DOHH2 (cell line): ENCODE measurements around the gene BCL3.
"Not testable (repeated sequence)": the region's sequence is repeated elsewhere in the genome, so short reads cannot be mapped to it uniquely, and the experiment has no call there.

Source experiments
- H3F3A ChIP-seq: fragments of 200-600 bp; sonication (generic), shearing (Covaris generic); 2 replicates; pipeline ENCODE4 v1.6.0; 2016; ENCODE audit warnings: antibody characterized with exemption, mild to moderate bottlenecking; ENCODE audit not compliant: control insufficient read depth, insufficient read depth
- H3K27ac ChIP-seq: fragments of 200-600 bp; sonication (generic); 2 replicates; pipeline ENCODE4 v1.5.1; 2014; ENCODE audit warnings: low read depth, mild to moderate bottlenecking, low read length, moderate library complexity
- H3K27me3 ChIP-seq: fragments of 200-600 bp; sonication (generic); 2 replicates; pipeline ENCODE4 v1.6.1; 2014; ENCODE audit warnings: mild to moderate bottlenecking, low read length, mixed read lengths; ENCODE audit not compliant: control insufficient read depth
- H3K36me3 ChIP-seq: fragments of 200-600 bp; sonication (generic); 2 replicates; pipeline ENCODE4 v1.6.1; 2014; ENCODE audit warnings: mild to moderate bottlenecking, low read length, moderate library complexity, mixed read lengths; ENCODE audit not compliant: control insufficient read depth
- H3K4me1 ChIP-seq: fragments of 200-600 bp; sonication (generic); 2 replicates; pipeline ENCODE4 v1.6.1; 2014; ENCODE audit warnings: mild to moderate bottlenecking, low read length, mixed read lengths; ENCODE audit not compliant: control insufficient read depth
- H3K4me2 ChIP-seq: fragments of 200-600 bp; sonication (generic); 2 replicates; pipeline ENCODE4 v1.6.0; 2014; ENCODE audit warnings: mild to moderate bottlenecking, low read length, moderate library complexity
- H3K4me3 ChIP-seq: fragments of 200-600 bp; sonication (generic); 2 replicates; pipeline ENCODE4 v1.5.1; 2014; ENCODE audit warnings: mild to moderate bottlenecking, low read length, mixed read lengths
- H3K79me2 ChIP-seq: fragments of 200-600 bp; sonication (generic); 2 replicates; pipeline ENCODE4 v1.6.1; 2014; ENCODE audit warnings: mild to moderate bottlenecking, low read length, mixed read lengths; ENCODE audit not compliant: control insufficient read depth
- H3K9me2 ChIP-seq: fragments of 200-600 bp; sonication (generic); replicated peaks from 2 replicates; pipeline ENCODE4 v1.6.1; 2014; ENCODE audit warnings: mild to moderate bottlenecking, low read length, mixed read lengths; ENCODE audit not compliant: control insufficient read depth
- H3K9me3 ChIP-seq: fragments of 200-600 bp; sonication (generic); 2 replicates; pipeline ENCODE4 v1.6.1; 2014; ENCODE audit warnings: antibody characterized with exemption, low read length, mixed read lengths; ENCODE audit not compliant: control insufficient read depth, insufficient read depth
- H4K20me1 ChIP-seq: fragments of 200-600 bp; sonication (generic); 2 replicates; pipeline ENCODE4 v1.6.0; 2014; ENCODE audit warnings: low read depth, mild to moderate bottlenecking, antibody characterized with exemption, low read length, moderate library complexity; ENCODE audit not compliant: control insufficient read depth, insufficient read depth
- CTCF ChIP-seq: fragments of 200-600 bp; sonication (generic); IDR thresholded peaks from one replicate; pipeline ENCODE4 v1.5.1; 2014; ENCODE audit warnings: antibody characterized with exemption, mild to moderate bottlenecking, low read depth, low read length; ENCODE audit not compliant: poor library complexity, severe bottlenecking
- EZH2phosphoT487 ChIP-seq: fragments of 200-600 bp; sonication (generic); IDR thresholded peaks from 2 replicates; pipeline ENCODE4 v1.6.1; 2017; ENCODE audit warnings: borderline replicate concordance, mild to moderate bottlenecking, antibody characterized with exemption, low read length, moderate library complexity, mixed read lengths

The BCL3 gene

GRCh38 chr19:44776402-44777096 lies 28.0 kb downstream of the BCL3 start:
- H3K79me2 ChIP-seq, result no peaks in the 10 kb centered on the region
- H3K4me2 ChIP-seq, result no peak overlapping the region
- no peaks in the 10 kb centered on the region for H3K36me3 ChIP-seq
- H3K27ac ChIP-seq, result no peak overlapping the region
- no peaks in the 10 kb centered on the region for H3K9me2 ChIP-seq
- H3K9me3 ChIP-seq, result no peaks in the 10 kb centered on the region
- no peaks in the 10 kb centered on the region for H3F3A ChIP-seq
- H3K4me3 ChIP-seq, result no peak overlapping the region
- no peaks in the 10 kb centered on the region for H4K20me1 ChIP-seq
- H3K27me3 ChIP-seq, result 0 out of 2 replicates have a peak, but pooled peaks cover 4% of the 10 kb centered on the region
- TF ChIP-seq EZH2phosphoT487, result no peak
- TF ChIP-seq CTCF, result no peak
- H3K4me1 ChIP-seq, result no peaks in the 10 kb centered on the region

- H3K27ac ChIP-seq, result no peak within 1 kb of the TSS
- no peaks in the 10 kb centered on the region for H3K36me3 ChIP-seq
- TF ChIP-seq EZH2phosphoT487 (no peak), CTCF (no peak)
- no peaks in the 10 kb centered on the region for H4K20me1 ChIP-seq
- H3K4me2 ChIP-seq, result no peak within 1 kb of the TSS
- H3K27me3 ChIP-seq, result 0 out of 2 replicates have a peak, but pooled peaks cover 4% of the 10 kb centered on the region
- no peak within 1 kb of the TSS for H3K4me3 ChIP-seq
- no peaks in the 10 kb centered on the region for H3K9me2 ChIP-seq
- H3K4me1 ChIP-seq, result no peaks in the 10 kb centered on the region
- H3K79me2 ChIP-seq, result no peaks in the 10 kb centered on the region
- no peaks in the 10 kb centered on the region for H3F3A ChIP-seq
- H3K9me3 ChIP-seq, result no peaks in the 10 kb centered on the region
Observed at GRCh38 chr19:44777715-44778347, 29.3 kb downstream of the BCL3 start, which contains the start of gene CBLC. Gene CBLC (plus strand): TSS chr19:44777890. CDS start chr19:44777932, 42 bp downstream.

- Histone ChIP-seq H3K9me3 (no peaks in the 10 kb centered on the region), H3K79me2 (no peaks in the 10 kb centered on the region), H3K4me3 (no peak overlapping the region), H3K27ac (no peak overlapping the region), H3K9me2 (no peaks in the 10 kb centered on the region), H3K4me2 (no peak overlapping the region), H3K4me1 (peaks cover 2% of the 10 kb centered on the region; the same call in 1 of the 2 replicates), H3K36me3 (no peaks in the 10 kb centered on the region), H4K20me1 (no peaks in the 10 kb centered on the region), H3K27me3 (no peaks in the 10 kb centered on the region), H3F3A (no peaks in the 10 kb centered on the region)
- TF ChIP-seq EZH2phosphoT487, result no peak
Observed at GRCh38 chr19:44779150-44779549, 30.6 kb downstream of the BCL3 start.

- not testable (repeated sequence) for H3K27ac ChIP-seq, H3K9me3 ChIP-seq, H3K9me2 ChIP-seq, H4K20me1 ChIP-seq, H3K79me2 ChIP-seq, H3K27me3 ChIP-seq, H3K36me3 ChIP-seq, H3K4me2 ChIP-seq, H3F3A ChIP-seq, H3K4me1 ChIP-seq, H3K4me3 ChIP-seq
Observed at GRCh38 chr19:44781694-44782093, 33.2 kb downstream of the BCL3 start.
